ENCODE measurements around the gene STIP1. TPM values are rescaled to one million over a fixed set of nuclear protein-coding genes. Genes with fewer than 3 reads are reported as not detected.

STIP1 gene
- total and polyA plus RNA-seq, 10 of the 15 experiments (the other 5 are each of a cell fraction or from before 2014, with no cell fraction given), result 25.2 to 291 (median 191) TPM

DNA sequence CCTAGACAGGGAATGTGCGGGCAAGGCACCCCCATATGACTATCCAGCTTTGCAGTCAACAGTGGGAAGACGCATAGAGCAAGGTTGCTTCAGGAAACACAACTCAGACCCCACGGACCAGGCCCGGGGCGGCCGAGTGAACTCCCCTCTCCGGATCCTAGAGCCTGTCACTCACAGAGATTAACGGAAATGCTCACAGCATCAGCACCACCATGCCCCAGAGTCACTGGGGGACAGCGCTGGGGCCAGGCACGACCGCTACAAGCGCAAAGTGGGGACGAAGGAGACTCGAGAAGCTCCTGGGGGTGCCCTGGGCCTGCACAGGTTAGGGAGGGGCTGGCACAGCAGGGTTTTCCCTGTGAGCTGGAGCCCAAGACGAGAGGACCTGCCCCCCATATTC lies 35.9 kb upstream of the STIP1 start:
- ChIA-PET RAD21 (ENCODE audit: unreplicated experiment) (interaction anchor here (0.7 to 1.1 kb wide), 2 partner anchors 313 to 380 kb away, joined by 3 to 6 read pairs; no protein-coding TSS in a partner anchor), SMC1A (ENCODE audit: uncharacterized antibody, unreplicated experiment) (interaction anchor here (1.2 to 3.1 kb wide), 2 partner anchors 124 to 313 kb away, joined by 3 to 12 read pairs; no protein-coding TSS in a partner anchor), CTCF (interaction anchor here (0.5 to 8.8 kb wide), 11 partner anchors 31 to 428 kb away, joined by 3 to 68 read pairs (median 4); partner anchors contain the start of genes MARK2 and ZFTA), POLR2A (interaction anchor here (1.1 kb wide), 1 partner anchor 312 kb away, joined by 4 read pairs; the partner anchor contains the start of gene MARK2)
- in situ Hi-C loops (cut with MboI), result no loop called here
- no peak overlapping the region for H3K4me3 ChIP-seq
- no peak overlapping the region for H3K4me2 ChIP-seq (ENCODE audit: control insufficient read depth, insufficient read depth)
- no peak overlapping the region for H3K9ac ChIP-seq (ENCODE audit: control insufficient read depth, insufficient read depth, low read length)
- no peaks in the 10 kb centered on the region for H3K79me2 ChIP-seq (ENCODE audit: control insufficient read depth, insufficient read depth, low read length)
- no peak for DNase-seq (ENCODE audit: low read depth, low spot score)
- no TSS peak for BruUV-seq (replicated peaks)
- 0 out of 2 replicates have a peak, but pooled peaks cover 3% of the 10 kb centered on the region for H4K20me1 ChIP-seq (ENCODE audit: control insufficient read depth, insufficient read depth)
- no peak for FAIRE-seq
- no peaks in the 10 kb centered on the region for H3K4me1 ChIP-seq (ENCODE audit: control insufficient read depth, insufficient read depth, low read length)
- WGBS (ENCODE audit: insufficient coverage, insufficient replicate concordance, low lambda C conversion rate, missing lambda C conversion rate), result 73% methylated on average over 15 of the region's 15 CpGs
- H3K36me3 ChIP-seq (ENCODE audit: control insufficient read depth in 2 of 2, insufficient read depth in 2 of 2, low read length in 1 of 2), result no peaks in the 10 kb centered on the region
- H3K9me3 ChIP-seq (replicated peaks; ENCODE audit: control insufficient read depth, insufficient read depth, low read length), result no peaks in the 10 kb centered on the region
- no peak overlapping the region for H2AFZ ChIP-seq (ENCODE audit: control insufficient read depth, low read depth, low read length)
- H3K27ac ChIP-seq (ENCODE audit: control insufficient read depth, insufficient read depth), result no peak overlapping the region
- intact Hi-C loops (cut with micrococcal nuclease; ENCODE audit: unreplicated experiment), result no loop called here
- H3K27me3 ChIP-seq (replicated peaks in 1 of 2; ENCODE audit: control insufficient read depth in 2 of 2, insufficient read depth in 2 of 2, low read length in 1 of 2), result no peaks in the 10 kb centered on the region
- ATAC-seq, result no peak
- TF ChIP-seq, protein P1, sequence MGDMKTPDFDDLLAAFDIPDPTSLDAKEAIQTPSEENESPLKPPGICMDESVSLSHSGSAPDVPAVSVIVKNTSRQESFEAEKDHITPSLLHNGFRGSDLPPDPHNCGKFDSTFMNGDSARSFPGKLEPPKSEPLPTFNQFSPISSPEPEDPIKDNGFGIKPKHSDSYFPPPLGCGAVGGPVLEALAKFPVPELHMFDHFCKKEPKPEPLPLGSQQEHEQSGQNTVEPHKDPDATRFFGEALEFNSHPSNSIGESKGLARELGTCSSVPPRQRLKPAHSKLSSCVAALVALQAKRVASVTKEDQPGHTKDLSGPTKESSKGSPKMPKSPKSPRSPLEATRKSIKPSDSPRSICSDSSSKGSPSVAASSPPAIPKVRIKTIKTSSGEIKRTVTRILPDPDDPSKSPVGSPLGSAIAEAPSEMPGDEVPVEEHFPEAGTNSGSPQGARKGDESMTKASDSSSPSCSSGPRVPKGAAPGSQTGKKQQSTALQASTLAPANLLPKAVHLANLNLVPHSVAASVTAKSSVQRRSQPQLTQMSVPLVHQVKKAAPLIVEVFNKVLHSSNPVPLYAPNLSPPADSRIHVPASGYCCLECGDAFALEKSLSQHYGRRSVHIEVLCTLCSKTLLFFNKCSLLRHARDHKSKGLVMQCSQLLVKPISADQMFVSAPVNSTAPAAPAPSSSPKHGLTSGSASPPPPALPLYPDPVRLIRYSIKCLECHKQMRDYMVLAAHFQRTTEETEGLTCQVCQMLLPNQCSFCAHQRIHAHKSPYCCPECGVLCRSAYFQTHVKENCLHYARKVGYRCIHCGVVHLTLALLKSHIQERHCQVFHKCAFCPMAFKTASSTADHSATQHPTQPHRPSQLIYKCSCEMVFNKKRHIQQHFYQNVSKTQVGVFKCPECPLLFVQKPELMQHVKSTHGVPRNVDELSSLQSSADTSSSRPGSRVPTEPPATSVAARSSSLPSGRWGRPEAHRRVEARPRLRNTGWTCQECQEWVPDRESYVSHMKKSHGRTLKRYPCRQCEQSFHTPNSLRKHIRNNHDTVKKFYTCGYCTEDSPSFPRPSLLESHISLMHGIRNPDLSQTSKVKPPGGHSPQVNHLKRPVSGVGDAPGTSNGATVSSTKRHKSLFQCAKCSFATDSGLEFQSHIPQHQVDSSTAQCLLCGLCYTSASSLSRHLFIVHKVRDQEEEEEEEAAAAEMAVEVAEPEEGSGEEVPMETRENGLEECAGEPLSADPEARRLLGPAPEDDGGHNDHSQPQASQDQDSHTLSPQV (IDR thresholded peaks at IDR 0.05), result no peak

Measured in GM12878 (cell line).